PC-9 (cell line): ENCODE data around the gene CTRB2.

ENCODE experiments used
- CTCF ChIP-seq: fragments of 200-600 bp; sonication (generic); conservative IDR thresholded peaks from 2 replicates; pipeline ENCODE4 v1.6.1; 2017; ENCODE audit warnings: mixed run types, antibody characterized with exemption, mild to moderate bottlenecking, moderate library complexity
- EZH2 ChIP-seq: fragments of 200-600 bp; sonication (generic); IDR thresholded peaks from 2 replicates; pipeline ENCODE4 v1.8.0; 2017; ENCODE audit warnings: antibody characterized with exemption, low read depth

GRCh38 chr16:75250089-75250808 lies 43.3 kb upstream of the CTRB2 start:
- TF ChIP-seq CTCF (no peak), EZH2 (no peak)
